Liver (tissue), 9 donors: Measurements from ENCODE around the gene CAMSAP2. TPM values are rescaled to one million over a fixed set of nuclear protein-coding genes. Genes with fewer than 3 reads are reported as not detected.

Experiments used
- DNase-seq: peaks from one replicate; pipeline ENCODE4 v3.0.0-alpha.2; 2017; ENCODE audit warnings: low spot score
- H3K27ac ChIP-seq, 2 donors: one replicate each; pipeline ENCODE4 v1.7.0; 2013; ENCODE audit warnings: inconsistent platforms in 2 of 2, low read length in 2 of 2, control low read depth in 1 of 2, low read depth in 1 of 2, mild to moderate bottlenecking in 1 of 2
- H3K27me3 ChIP-seq, 4 donors: one replicate each; pipeline versions ENCODE4 v1.6.1 to v1.7.0; 2013; ENCODE audit warnings: low read length in 3 of 4, inconsistent platforms in 1 of 4, mild to moderate bottlenecking in 1 of 4, moderate library complexity in 1 of 4; ENCODE audit not compliant: control insufficient read depth in 4 of 4, insufficient read depth in 4 of 4
- H3K36me3 ChIP-seq, 4 donors: one replicate each; pipeline versions ENCODE4 v1.6.1 to v1.7.0; 2013; ENCODE audit warnings: low read length in 3 of 4, mild to moderate bottlenecking in 3 of 4, low read depth in 1 of 4, moderate library complexity in 1 of 4; ENCODE audit not compliant: control insufficient read depth in 4 of 4, insufficient read depth in 3 of 4
- H3K4me1 ChIP-seq, 4 donors: one replicate each; pipeline versions ENCODE4 v1.6.1 to v1.7.0; 2013; ENCODE audit warnings: low read length in 3 of 4, mild to moderate bottlenecking in 3 of 4, moderate library complexity in 1 of 4; ENCODE audit not compliant: control insufficient read depth in 4 of 4, insufficient read depth in 4 of 4
- H3K4me3 ChIP-seq, 3 donors: one replicate each; pipeline versions ENCODE4 v1.6.1 to v1.7.0; 2013; ENCODE audit warnings: low read length in 3 of 3, control low read depth in 1 of 3, low read depth in 1 of 3, mild to moderate bottlenecking in 1 of 3
- H3K9ac ChIP-seq, 2 donors: one replicate each; pipeline ENCODE4 v1.7.0; 2013; ENCODE audit warnings: low read length in 2 of 2, mild to moderate bottlenecking in 2 of 2, moderate library complexity in 2 of 2, control low read depth in 1 of 2, low read depth in 1 of 2
- H3K9me3 ChIP-seq, 4 donors: one replicate each; pipeline versions ENCODE4 v1.6.1 to v1.7.0; 2013; ENCODE audit warnings: low read length in 3 of 4; ENCODE audit not compliant: control insufficient read depth in 4 of 4
- ATF3 ChIP-seq: IDR thresholded peaks from 2 replicates; pipeline ENCODE4 v1.6.1; 2016; ENCODE audit warnings: antibody characterized with exemption
- CTCF ChIP-seq: fragments of 150-350 bp; IDR thresholded peaks from 2 replicates; pipeline ENCODE4 v1.5.1; 2017; ENCODE audit warnings: improper control_type of control experiment, low read depth, low read length; ENCODE audit not compliant: missing input control
- EGR1 ChIP-seq, 2 donors: IDR thresholded peaks; 2 replicates each; pipeline ENCODE4 v1.6.1; 2016 to 2018; ENCODE audit warnings: antibody characterized with exemption in 2 of 2, low read depth in 2 of 2
- FOXA1 ChIP-seq: IDR thresholded peaks from 2 replicates; pipeline ENCODE4 v1.6.1; 2016; ENCODE audit warnings: antibody characterized with exemption
- HNF4A ChIP-seq, 2 donors: conservative IDR thresholded peaks; 2 replicates each; pipeline ENCODE4 v1.6.1; 2016; ENCODE audit warnings: antibody characterized with exemption in 2 of 2, mild to moderate bottlenecking in 2 of 2
- HNF4G ChIP-seq: IDR thresholded peaks from 2 replicates; pipeline ENCODE4 v1.6.1; 2016; ENCODE audit warnings: antibody characterized with exemption
- JUND ChIP-seq, 2 donors: IDR thresholded peaks; 2 replicates each; pipeline ENCODE4 v1.6.1; 2016; ENCODE audit warnings: antibody characterized with exemption in 2 of 2
- MAX ChIP-seq: IDR thresholded peaks from 2 replicates; pipeline ENCODE4 v1.6.1; 2016; ENCODE audit warnings: antibody characterized with exemption
- NR2F2 ChIP-seq: IDR thresholded peaks from 2 replicates; pipeline ENCODE4 v1.6.1; 2016; ENCODE audit warnings: antibody characterized with exemption
- RAD21 ChIP-seq, 2 donors: IDR thresholded peaks; 2 replicates each; pipeline ENCODE4 v1.6.1; 2016; ENCODE audit warnings: antibody characterized with exemption in 2 of 2, mild to moderate bottlenecking in 2 of 2
- REST ChIP-seq: IDR thresholded peaks from 2 replicates; pipeline ENCODE4 v1.6.1; 2016; ENCODE audit warnings: antibody characterized with exemption, mild to moderate bottlenecking
- RXRA ChIP-seq, 2 donors: IDR thresholded peaks; 2 replicates each; pipeline ENCODE4 v1.6.1; 2017 to 2018; ENCODE audit warnings: antibody characterized with exemption in 2 of 2, mild to moderate bottlenecking in 1 of 2
- SP1 ChIP-seq: IDR thresholded peaks from 2 replicates; pipeline ENCODE4 v1.6.1; 2018; ENCODE audit warnings: antibody characterized with exemption, mild to moderate bottlenecking
- TAF1 ChIP-seq: conservative IDR thresholded peaks from 2 replicates; pipeline ENCODE4 v1.6.1; 2016; ENCODE audit warnings: antibody characterized with exemption, mild to moderate bottlenecking
- YY1 ChIP-seq: IDR thresholded peaks from 2 replicates; pipeline ENCODE4 v1.6.1; 2016; ENCODE audit warnings: antibody characterized with exemption, mild to moderate bottlenecking
- ZBTB33 ChIP-seq: IDR thresholded peaks from 2 replicates; pipeline ENCODE4 v1.6.1; 2016; ENCODE audit warnings: antibody characterized with exemption
- WGBS: extraction: QIAGEN DNeasy Blood & Tissue Kit; methylation state at CpG from one replicate; pipeline ENCODE4 v1.1.7; 2013; 5-methylcytosine and 5-hydroxymethylcytosine counted together
- polyA plus RNA-seq, 2 donors: library from polyadenylated mRNA; stranded (reverse) in 1 of 2; unstranded in 1 of 2; fragments of 200-250 nt in 1 of 2; fragments of >200 nt in 1 of 2; fragmentation: Nextera tagmentation in 1 of 2; extraction: Ambion mirVana in 1 of 2; gene quantifications; one replicate each; pipeline versions ENCODE4 v1.2.1 to v1.2.3, GENCODE V29; 2013 to 2015
- total RNA-seq, 2 donors: library from RNA; depleted of rRNA; stranded (reverse); fragments of >200 nt; gene quantifications; one replicate each; pipeline ENCODE4 v1.2.3, GENCODE V29; 2014
- donor health status: healthy.
- donor health status: healthy.
- donor health status: healthy.
- donor health status: healthy.
- donor health status: healthy.

Gene CAMSAP2
- total and polyA plus RNA-seq, 4 donors = 1.9 to 8.6 (median 3.5) TPM

- no peak for TF ChIP-seq JUND (IDR thresholded peaks at IDR 0.05)
- TF ChIP-seq FOXA1 = no peak
- no peak for TF ChIP-seq SP1
- no peak for TF ChIP-seq NR2F2
- no peak for TF ChIP-seq CTCF
- no peak for TF ChIP-seq HNF4G
- no peak for TF ChIP-seq RAD21 (IDR thresholded peaks at IDR 0.05)
- TF ChIP-seq EGR1 (IDR thresholded peaks at IDR 0.05; ENCODE audit: low read depth in 2 of 2) = no peak
- TF ChIP-seq MAX = no peak
- no peak for TF ChIP-seq RXRA (IDR thresholded peaks at IDR 0.05)
- TF ChIP-seq HNF4A (conservative IDR thresholded peaks at IDR 0.05) = no peak
- TF ChIP-seq TAF1 = no peak
Observed at GRCh38 chr1:200883118-200883517, 144.4 kb downstream of the CAMSAP2 start (continued).

- H3K9ac ChIP-seq = no peak overlapping the region
- H3K27me3 ChIP-seq = no peaks in the 10 kb centered on the region
- no peaks in the 10 kb centered on the region for H3K9me3 ChIP-seq
- H3K36me3 ChIP-seq = no peaks in the 10 kb centered on the region
- no peak overlapping the region for H3K4me3 ChIP-seq
- peaks cover 0 to 9% (median 1%) of the 10 kb centered on the region in 4 donors for H3K4me1 ChIP-seq
- no peak for DNase-seq
- H3K27ac ChIP-seq = no peak overlapping the region
- 93% methylated on average over 6 of the region's 6 CpGs for whole genome bisulfite sequencing
- no peak for TF ChIP-seq HNF4G
- TF ChIP-seq NR2F2 = no peak
- no peak for TF ChIP-seq MAX
- TF ChIP-seq REST = no peak
Observed at GRCh38 chr1:200885623-200886402, 147.1 kb downstream of the CAMSAP2 start.

GRCh38 chr1:200886594-200886993 lies 147.9 kb downstream of the CAMSAP2 start:
- WGBS = 94% methylated on average over 2 of the region's 2 CpGs
- Histone ChIP-seq H3K4me1 (peaks cover 3 to 15% (median 9%) of the 10 kb centered on the region in 4 donors), H3K27ac (no peak overlapping the region), H3K36me3 (no peaks in the 10 kb centered on the region), H3K27me3 (no peaks in the 10 kb centered on the region), H3K9ac (no peak overlapping the region), H3K9me3 (no peaks in the 10 kb centered on the region), H3K4me3 (no peak overlapping the region)
- DNase-seq = no peak
- TF ChIP-seq SP1 = no peak
- no peak for TF ChIP-seq NR2F2
- TF ChIP-seq TAF1 = no peak
- no peak for TF ChIP-seq YY1
- TF ChIP-seq REST = no peak
- no peak for TF ChIP-seq ATF3
- no peak for TF ChIP-seq HNF4A (conservative IDR thresholded peaks at IDR 0.05)
- no peak for TF ChIP-seq MAX
- no peak for TF ChIP-seq RAD21 (IDR thresholded peaks at IDR 0.05)
- no peak for TF ChIP-seq ZBTB33
- TF ChIP-seq FOXA1 = no peak
